Astrocyte of the cerebellum (primary cell): ENCODE results near the gene GNAQ.

Experiments
- DNase-seq: peaks from one replicate; pipeline ENCODE4 v3.0.0-alpha.2; 2011; ENCODE audit warnings: low read depth
- H3K4me3 ChIP-seq: 2 replicates; pipeline ENCODE4 v1.5.1; 2011; ENCODE audit warnings: mild to moderate bottlenecking, low read depth, low read length, moderate library complexity
- in situ Hi-C: cut with HindIII; loops from 2 replicates; pipeline ENCODE4 v1.10.0; 2017; ENCODE audit warnings: low sequenced_read_pairs
- TF ChIP-seq, protein P1 (sequence below): IDR thresholded peaks from 2 replicates; pipeline ENCODE4 v1.5.1; 2012; ENCODE audit warnings: low read length, low read depth, moderate library complexity, mild to moderate bottlenecking; ENCODE audit errors: missing control alignments

The GNAQ gene

GRCh38 chr9:78006734-78007133 lies 24.9 kb downstream of the GNAQ start:
- in situ Hi-C loops = no loop called here
- no peak overlapping the region for H3K4me3 ChIP-seq
- TF ChIP-seq, protein P1, sequence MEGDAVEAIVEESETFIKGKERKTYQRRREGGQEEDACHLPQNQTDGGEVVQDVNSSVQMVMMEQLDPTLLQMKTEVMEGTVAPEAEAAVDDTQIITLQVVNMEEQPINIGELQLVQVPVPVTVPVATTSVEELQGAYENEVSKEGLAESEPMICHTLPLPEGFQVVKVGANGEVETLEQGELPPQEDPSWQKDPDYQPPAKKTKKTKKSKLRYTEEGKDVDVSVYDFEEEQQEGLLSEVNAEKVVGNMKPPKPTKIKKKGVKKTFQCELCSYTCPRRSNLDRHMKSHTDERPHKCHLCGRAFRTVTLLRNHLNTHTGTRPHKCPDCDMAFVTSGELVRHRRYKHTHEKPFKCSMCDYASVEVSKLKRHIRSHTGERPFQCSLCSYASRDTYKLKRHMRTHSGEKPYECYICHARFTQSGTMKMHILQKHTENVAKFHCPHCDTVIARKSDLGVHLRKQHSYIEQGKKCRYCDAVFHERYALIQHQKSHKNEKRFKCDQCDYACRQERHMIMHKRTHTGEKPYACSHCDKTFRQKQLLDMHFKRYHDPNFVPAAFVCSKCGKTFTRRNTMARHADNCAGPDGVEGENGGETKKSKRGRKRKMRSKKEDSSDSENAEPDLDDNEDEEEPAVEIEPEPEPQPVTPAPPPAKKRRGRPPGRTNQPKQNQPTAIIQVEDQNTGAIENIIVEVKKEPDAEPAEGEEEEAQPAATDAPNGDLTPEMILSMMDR = no peak
- no peak for DNase-seq

DNA sequence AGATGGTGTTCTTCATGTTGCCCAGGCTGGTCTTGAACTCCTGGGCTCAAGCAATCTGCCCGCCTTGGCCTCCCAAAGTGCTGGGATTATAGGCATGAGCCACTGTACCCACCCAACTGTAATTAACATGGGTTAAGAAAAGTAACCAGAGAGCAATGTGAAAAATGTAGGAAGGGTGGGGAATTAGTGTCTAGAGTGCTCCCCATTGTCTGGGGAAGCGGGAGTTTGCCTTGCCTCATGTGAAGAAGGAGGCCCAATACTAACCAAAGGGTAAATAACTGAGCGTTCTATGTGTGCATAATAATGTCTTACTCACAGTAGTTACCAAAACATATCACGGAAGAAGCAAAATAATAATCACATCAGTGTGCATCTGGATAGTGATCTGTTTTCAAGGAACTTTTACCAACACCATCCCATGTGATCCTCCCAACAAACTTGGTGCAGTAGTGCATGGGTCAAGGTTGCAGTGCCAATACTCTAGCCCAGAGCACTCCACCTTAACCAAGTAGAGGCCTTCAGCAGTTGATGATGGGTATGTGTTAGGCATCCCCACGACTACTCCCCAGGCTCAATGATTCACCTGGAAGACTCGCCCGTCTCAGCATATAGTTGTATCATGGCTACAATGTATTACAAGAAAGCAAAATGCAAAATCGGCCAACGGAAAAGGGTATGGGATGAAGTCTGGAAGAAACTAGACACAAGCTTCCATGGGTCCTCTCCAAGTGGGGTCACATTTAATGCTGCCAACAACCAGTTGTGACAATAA lies 26.2 kb downstream of the GNAQ start:
- DNase-seq = no peak
- TF ChIP-seq, protein P1 = no peak
- in situ Hi-C loops = no loop called here
- no peak overlapping the region for H3K4me3 ChIP-seq

DNA sequence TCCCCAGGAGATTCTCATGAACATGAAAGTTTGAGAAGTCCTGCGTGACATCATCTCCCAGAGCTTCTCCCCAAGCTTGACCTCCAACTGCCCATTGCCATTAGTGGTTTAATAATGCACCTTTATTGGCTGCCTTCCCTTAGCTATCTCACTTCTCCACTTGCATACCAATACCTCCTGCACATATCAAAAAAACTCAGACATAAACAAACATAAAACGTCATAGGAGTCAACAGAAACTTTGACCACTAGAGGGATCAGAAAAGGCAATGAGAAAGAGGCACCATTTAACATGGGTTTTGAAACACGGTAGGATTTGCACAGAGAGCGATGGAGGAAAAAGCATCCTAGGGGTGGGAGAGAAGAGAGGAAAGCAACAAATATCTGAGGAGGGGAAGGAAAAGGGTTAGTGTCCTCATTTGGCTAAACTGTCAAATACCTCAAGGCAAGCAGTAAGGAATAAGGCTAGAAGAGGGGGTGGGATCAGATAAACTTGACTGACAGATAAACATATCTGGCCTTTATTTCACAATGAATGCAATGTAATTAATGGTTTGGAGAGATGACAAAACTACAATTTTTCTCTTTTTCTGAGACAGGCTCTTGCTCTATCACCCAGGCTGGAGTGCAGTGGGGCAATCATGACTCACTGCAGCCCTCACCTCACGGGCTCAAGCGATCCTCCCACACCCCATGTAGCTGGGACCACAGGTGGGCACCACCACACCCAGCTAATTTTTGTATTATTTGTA lies 27.0 kb downstream of the GNAQ start:
- no peak overlapping the region for H3K4me3 ChIP-seq
- in situ Hi-C loops = no loop called here
- TF ChIP-seq, protein P1 = peak; percentile 30
- DNase-seq = no peak

DNA sequence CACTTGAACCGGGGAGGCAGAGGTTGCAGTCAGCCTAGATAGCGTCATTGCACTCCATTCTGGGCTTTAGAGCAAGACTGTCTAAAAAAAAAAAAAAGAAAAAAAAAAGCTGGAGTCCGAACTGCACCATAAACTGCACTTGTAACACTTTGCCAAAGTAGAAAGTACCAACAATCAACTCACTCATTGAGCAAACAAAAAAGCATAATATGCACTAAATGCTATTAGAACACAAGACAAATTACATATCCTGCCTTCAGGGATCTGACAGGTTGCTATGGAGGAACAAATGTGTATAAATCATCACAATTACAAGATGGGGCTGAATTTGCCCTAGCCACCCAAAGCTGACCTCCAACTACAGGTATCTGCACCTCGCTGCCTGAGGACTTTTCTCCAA lies 27.9 kb downstream of the GNAQ start:
- TF ChIP-seq, protein P1 = no peak
- in situ Hi-C loops = no loop called here

GRCh38 chr9:78001946-78002731 lies 29.5 kb downstream of the GNAQ start:
- DNase-seq = no peak

More for the DNA sequence above, 27.9 kb downstream of the GNAQ start:
- H3K4me3 ChIP-seq = no peak overlapping the region
- no peak for DNase-seq

GRCh38 chr9:78000221-78000620 lies 31.4 kb downstream of the GNAQ start:
- in situ Hi-C loops = no loop called here
- TF ChIP-seq, protein P1 = no peak
- DNase-seq = no peak
- no peak overlapping the region for H3K4me3 ChIP-seq

More at GRCh38 chr9:78001946-78002731, 29.5 kb downstream of the GNAQ start:
- no peak overlapping the region for H3K4me3 ChIP-seq
- in situ Hi-C loops = no loop called here
- TF ChIP-seq, protein P1 = no peak
